ENCODE data around the gene NOX4. TPM values are rescaled to one million over a fixed set of nuclear protein-coding genes. Genes with fewer than 3 reads are reported as not detected.
"Not testable (repeated sequence)": the region's sequence is repeated elsewhere in the genome, so short reads cannot be mapped to it uniquely, and the experiment has no call there.

The NOX4 gene
- polyA plus RNA-seq, 2 of the 4 experiments (the other 2 are of a cell fraction), result 0.04 TPM; not detected in 1

DNA sequence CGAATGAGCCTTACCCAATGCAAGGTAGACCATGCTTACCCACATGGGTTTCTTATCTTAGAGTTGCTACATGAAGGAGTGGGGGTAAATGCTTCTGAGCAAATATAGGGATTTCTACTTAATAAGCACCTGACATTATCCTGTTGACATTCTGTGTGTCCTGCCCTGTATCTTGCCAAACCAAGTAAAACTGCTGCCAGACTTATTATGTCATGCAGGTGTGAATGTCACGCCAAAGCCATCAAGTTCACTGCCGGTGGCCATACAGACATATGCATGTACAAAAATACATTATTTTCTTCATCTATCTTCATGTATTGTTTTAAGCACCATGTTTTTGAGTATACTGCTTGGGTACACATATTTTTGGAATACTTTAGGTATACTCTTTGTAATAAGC lies 70.2 kb downstream of the NOX4 start:
- DNase-seq (ENCODE audit: low read depth in 1 of 2, low spot score in 1 of 2) (no peak), FAIRE-seq (no peak), ATAC-seq (no peak)
- ChIA-PET POLR2A (no interaction called here), CTCF (no interaction called here)
- Histone ChIP-seq H3K9me3 (no peaks in the 10 kb centered on the region), H3K4me2 (no peak overlapping the region), H3K4me1 (no peaks in the 10 kb centered on the region), H3K27ac (no peak overlapping the region), H3K4me3 (no peak overlapping the region)
- TF ChIP-seq, protein P1, sequence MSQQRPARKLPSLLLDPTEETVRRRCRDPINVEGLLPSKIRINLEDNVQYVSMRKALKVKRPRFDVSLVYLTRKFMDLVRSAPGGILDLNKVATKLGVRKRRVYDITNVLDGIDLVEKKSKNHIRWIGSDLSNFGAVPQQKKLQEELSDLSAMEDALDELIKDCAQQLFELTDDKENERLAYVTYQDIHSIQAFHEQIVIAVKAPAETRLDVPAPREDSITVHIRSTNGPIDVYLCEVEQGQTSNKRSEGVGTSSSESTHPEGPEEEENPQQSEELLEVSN (IDR thresholded peaks at IDR 0.05; ENCODE audit: borderline replicate concordance, low read depth), result no peak
- TF ChIP-seq CHD4 (IDR thresholded peaks at IDR 0.05; ENCODE audit: borderline replicate concordance) (no peak), RARB (CRISPR knock-in tag; IDR thresholded peaks at IDR 0.05) (no peak), JUN (IDR thresholded peaks at IDR 0.05) (no peak), CEBPB (IDR thresholded peaks at IDR 0.05) (no peak)
- TF ChIP-seq, protein P2, sequence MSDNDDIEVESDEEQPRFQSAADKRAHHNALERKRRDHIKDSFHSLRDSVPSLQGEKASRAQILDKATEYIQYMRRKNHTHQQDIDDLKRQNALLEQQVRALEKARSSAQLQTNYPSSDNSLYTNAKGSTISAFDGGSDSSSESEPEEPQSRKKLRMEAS (IDR thresholded peaks at IDR 0.05), result no peak
- TF ChIP-seq, protein P3, sequence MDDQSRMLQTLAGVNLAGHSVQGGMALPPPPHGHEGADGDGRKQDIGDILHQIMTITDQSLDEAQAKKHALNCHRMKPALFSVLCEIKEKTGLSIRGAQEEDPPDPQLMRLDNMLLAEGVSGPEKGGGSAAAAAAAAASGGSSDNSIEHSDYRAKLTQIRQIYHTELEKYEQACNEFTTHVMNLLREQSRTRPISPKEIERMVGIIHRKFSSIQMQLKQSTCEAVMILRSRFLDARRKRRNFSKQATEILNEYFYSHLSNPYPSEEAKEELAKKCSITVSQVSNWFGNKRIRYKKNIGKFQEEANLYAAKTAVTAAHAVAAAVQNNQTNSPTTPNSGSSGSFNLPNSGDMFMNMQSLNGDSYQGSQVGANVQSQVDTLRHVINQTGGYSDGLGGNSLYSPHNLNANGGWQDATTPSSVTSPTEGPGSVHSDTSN (IDR thresholded peaks at IDR 0.05), result no peak
- 15% methylated on average over 3 of the region's 3 CpGs for WGBS (ENCODE audit: missing lambda C conversion rate)

DNA sequence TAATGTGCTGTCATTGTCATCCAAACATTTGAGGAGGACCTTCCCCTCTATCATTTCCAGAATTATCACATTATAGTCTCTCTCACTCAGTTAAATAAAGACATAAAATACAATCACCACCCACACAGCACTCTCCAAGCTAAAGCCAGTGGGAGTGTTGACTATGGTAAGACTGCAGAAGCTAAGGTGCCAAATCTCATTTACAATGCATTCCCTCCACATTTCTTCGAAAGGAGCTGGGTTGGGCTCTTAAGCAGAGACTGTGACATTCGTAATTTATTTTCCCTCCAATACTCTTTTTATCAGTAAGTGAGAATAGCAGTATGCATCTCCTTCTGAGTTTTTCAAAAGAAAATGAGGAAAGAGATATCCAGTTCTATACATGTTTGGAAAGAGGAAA lies 74.2 kb downstream of the NOX4 start:
- TF ChIP-seq, protein P4, sequence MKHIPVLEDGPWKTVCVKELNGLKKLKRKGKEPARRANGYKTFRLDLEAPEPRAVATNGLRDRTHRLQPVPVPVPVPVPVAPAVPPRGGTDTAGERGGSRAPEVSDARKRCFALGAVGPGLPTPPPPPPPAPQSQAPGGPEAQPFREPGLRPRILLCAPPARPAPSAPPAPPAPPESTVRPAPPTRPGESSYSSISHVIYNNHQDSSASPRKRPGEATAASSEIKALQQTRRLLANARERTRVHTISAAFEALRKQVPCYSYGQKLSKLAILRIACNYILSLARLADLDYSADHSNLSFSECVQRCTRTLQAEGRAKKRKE (CRISPR knock-in tag; IDR thresholded peaks at IDR 0.05; ENCODE audit: low read depth), result no peak
- TF ChIP-seq, protein P5, sequence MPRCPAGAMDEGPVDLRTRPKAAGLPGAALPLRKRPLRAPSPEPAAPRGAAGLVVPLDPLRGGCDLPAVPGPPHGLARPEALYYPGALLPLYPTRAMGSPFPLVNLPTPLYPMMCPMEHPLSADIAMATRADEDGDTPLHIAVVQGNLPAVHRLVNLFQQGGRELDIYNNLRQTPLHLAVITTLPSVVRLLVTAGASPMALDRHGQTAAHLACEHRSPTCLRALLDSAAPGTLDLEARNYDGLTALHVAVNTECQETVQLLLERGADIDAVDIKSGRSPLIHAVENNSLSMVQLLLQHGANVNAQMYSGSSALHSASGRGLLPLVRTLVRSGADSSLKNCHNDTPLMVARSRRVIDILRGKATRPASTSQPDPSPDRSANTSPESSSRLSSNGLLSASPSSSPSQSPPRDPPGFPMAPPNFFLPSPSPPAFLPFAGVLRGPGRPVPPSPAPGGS (IDR thresholded peaks at IDR 0.05), result no peak
- no peak for TF ChIP-seq CBX2 (IDR thresholded peaks at IDR 0.05; ENCODE audit: borderline replicate concordance, low read depth)
- TF ChIP-seq, protein P6, sequence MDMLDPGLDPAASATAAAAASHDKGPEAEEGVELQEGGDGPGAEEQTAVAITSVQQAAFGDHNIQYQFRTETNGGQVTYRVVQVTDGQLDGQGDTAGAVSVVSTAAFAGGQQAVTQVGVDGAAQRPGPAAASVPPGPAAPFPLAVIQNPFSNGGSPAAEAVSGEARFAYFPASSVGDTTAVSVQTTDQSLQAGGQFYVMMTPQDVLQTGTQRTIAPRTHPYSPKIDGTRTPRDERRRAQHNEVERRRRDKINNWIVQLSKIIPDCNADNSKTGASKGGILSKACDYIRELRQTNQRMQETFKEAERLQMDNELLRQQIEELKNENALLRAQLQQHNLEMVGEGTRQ (IDR thresholded peaks at IDR 0.05), result no peak
- TF ChIP-seq KDM1A (IDR thresholded peaks at IDR 0.05; ENCODE audit: low read depth), result no peak
- WGBS (ENCODE audit: missing lambda C conversion rate), result 4% methylated on average over 2 of the region's 2 CpGs
- H3K4me2 ChIP-seq, result no peak overlapping the region
- DNase-seq (ENCODE audit: low read depth in 1 of 2, low spot score in 1 of 2) (no peak), FAIRE-seq (no peak), ATAC-seq (no peak)
- ChIA-PET POLR2A (no interaction called here), CTCF (no interaction called here)
- H3K4me3 ChIP-seq, result no peak overlapping the region
- no peaks in the 10 kb centered on the region for H3K9me3 ChIP-seq
- H3K4me1 ChIP-seq, result no peaks in the 10 kb centered on the region
- no peak overlapping the region for H3K27ac ChIP-seq

DNA sequence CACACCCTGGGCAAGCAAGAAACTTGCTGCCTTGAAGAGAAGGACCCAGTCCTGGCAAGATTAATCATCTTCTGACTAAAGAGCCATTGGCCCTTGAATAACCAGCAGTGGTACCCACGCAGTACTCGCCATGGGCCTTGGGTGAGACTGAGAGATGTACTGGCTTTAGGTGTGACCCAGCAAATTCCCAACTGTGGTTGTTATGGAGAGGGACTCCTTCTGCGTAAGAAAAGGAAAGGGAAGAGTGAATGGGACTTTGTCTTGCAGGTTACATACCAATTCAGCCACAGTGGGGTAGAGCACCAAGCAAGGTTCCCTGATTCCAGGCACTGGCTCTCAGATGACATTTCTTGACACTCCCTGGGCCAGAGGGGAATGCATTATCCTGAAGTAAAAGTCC lies 80.1 kb downstream of the NOX4 start:
- H3K4me2 ChIP-seq; H3K4me1 ChIP-seq; FAIRE-seq; ATAC-seq; H3K4me3 ChIP-seq; H3K9me3 ChIP-seq; POLR2A ChIA-PET; CTCF ChIA-PET; DNase-seq (ENCODE audit: low read depth in 1 of 2, low spot score in 1 of 2); H3K27ac ChIP-seq: not testable (repeated sequence)
- 25% methylated on average over 3 of the region's 3 CpGs for WGBS (ENCODE audit: missing lambda C conversion rate)

DNA sequence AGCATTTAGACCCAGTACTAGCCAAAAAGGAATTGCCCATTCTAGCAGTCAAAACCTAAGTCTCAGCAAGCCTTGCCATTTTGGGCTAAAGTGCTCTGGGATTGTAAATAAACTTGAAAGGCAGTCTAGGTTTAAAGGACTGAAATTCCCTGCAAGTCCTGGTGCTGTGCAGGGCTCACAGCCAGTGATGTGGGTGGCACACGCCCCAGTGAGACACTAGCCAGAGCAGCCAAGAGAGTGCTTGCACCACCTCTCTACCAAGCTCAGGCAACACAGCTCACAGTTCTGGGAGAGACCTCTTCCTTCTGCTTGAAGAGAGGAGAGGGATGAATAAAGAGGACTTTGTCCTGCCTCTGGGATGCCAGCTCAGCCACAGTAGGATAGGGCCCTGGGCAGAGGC lies 80.5 kb downstream of the NOX4 start:
- POLR2A ChIA-PET; H3K9me3 ChIP-seq; FAIRE-seq; H3K4me1 ChIP-seq; CTCF ChIA-PET; DNase-seq (ENCODE audit: low read depth in 1 of 2, low spot score in 1 of 2); H3K4me3 ChIP-seq; H3K4me2 ChIP-seq; H3K27ac ChIP-seq; ATAC-seq: not testable (repeated sequence)
- 0% methylated on average over 1 of the region's 1 CpG for WGBS (ENCODE audit: missing lambda C conversion rate)

DNA sequence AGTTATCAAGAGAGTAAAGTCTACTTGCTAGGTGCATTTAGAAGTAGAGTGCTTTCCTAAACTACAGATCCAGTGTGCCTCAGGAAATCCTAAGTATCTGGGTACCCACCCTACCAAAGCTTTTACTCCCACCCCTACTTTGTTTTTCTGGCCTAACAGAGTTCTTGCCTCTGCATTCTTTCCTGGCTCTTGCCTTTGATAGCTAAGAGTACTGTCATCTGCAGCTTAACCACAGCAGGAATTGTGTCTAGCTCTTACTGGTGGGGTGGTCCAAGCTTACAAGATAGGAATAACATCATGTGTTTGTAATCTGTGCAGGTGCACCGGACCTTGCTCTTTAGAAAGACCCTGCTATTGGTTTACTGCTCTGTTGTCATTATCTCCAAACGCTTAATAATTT lies 82.7 kb downstream of the NOX4 start:
- WGBS (ENCODE audit: missing lambda C conversion rate), result 0% methylated on average over 2 of the region's 2 CpGs
- not testable (repeated sequence) for H3K4me2 ChIP-seq

More for the DNA sequence above, 82.7 kb downstream of the NOX4 start:
- FAIRE-seq; H3K27ac ChIP-seq; H3K4me3 ChIP-seq; CTCF ChIA-PET; DNase-seq (ENCODE audit: low read depth in 1 of 2, low spot score in 1 of 2); POLR2A ChIA-PET; ATAC-seq; H3K9me3 ChIP-seq; H3K4me1 ChIP-seq: not testable (repeated sequence)

Measured in A549 (cell line).